HL-60 (cell line): ENCODE data around the gene GABRD.

Experiments
- DNase-seq, 2 experiments: peaks; one replicate each; pipeline ENCODE4 v3.0.0-alpha.2; 2010 to 2020; ENCODE audit warnings: low read depth in 1 of 2, low spot score in 1 of 2
- H3K27ac ChIP-seq: fragments of 250-450 bp; sonication (Bioruptor Pico); replicated peaks from 2 replicates; pipeline ENCODE4 v1.5.1; 2020; ENCODE audit warnings: mild to moderate bottlenecking, moderate library complexity
- H3K27me3 ChIP-seq: fragments of 250-450 bp; sonication (Bioruptor Pico); 2 replicates; pipeline ENCODE4 v1.5.1; 2021; ENCODE audit warnings: mild to moderate bottlenecking, moderate library complexity; ENCODE audit not compliant: insufficient read depth, poor library complexity, severe bottlenecking
- H3K4me3 ChIP-seq: replicated peaks from 2 replicates; pipeline ENCODE4 v1.5.1; 2011; ENCODE audit warnings: mild to moderate bottlenecking, control low read depth, low read length; ENCODE audit not compliant: insufficient read depth
- CTCF ChIP-seq: IDR thresholded peaks from one replicate; pipeline ENCODE4 v1.5.1; 2011; ENCODE audit warnings: low read length, control low read depth, inconsistent platforms; ENCODE audit not compliant: insufficient read depth
- GABPA ChIP-seq: IDR thresholded peaks from 2 replicates; pipeline ENCODE4 v1.6.1; 2012; ENCODE audit warnings: low read depth
- POLR2AphosphoS5 ChIP-seq: IDR thresholded peaks from 2 replicates; pipeline ENCODE4 v1.6.1; 2012; ENCODE audit warnings: low read depth
- REST ChIP-seq: IDR thresholded peaks from 2 replicates; pipeline ENCODE4 v1.6.1; 2012; ENCODE audit warnings: low read depth; ENCODE audit not compliant: insufficient replicate concordance
- SPI1 ChIP-seq: IDR thresholded peaks from 2 replicates; pipeline ENCODE4 v1.6.1; 2012; ENCODE audit warnings: low read depth, mild to moderate bottlenecking, borderline replicate concordance

The GABRD gene

GRCh38 chr1:2053217-2053616 is 34.1 kb downstream of the GABRD start:
- DNase-seq, result no peak
- TF ChIP-seq POLR2AphosphoS5 (no peak), CTCF (no peak), REST (no peak), GABPA (no peak), SPI1 (no peak)
- H3K27ac ChIP-seq, result no peak overlapping the region
- H3K4me3 ChIP-seq, result no peak overlapping the region
- H3K27me3 ChIP-seq, result peaks cover 36% of the 10 kb centered on the region

GRCh38 chr1:2053784-2054376 is 34.7 kb downstream of the GABRD start:
- no peak overlapping the region for H3K27ac ChIP-seq
- no peak for TF ChIP-seq CTCF
- no peak for TF ChIP-seq SPI1
- no peak for TF ChIP-seq POLR2AphosphoS5
- no peak for TF ChIP-seq REST
- TF ChIP-seq GABPA, result no peak
- peaks cover 30% of the 10 kb centered on the region for H3K27me3 ChIP-seq
- H3K4me3 ChIP-seq, result no peak overlapping the region
- no peak for DNase-seq

- DNase-seq, result no peak
- Histone ChIP-seq H3K4me3 (no peak overlapping the region), H3K27me3 (peaks cover 23% of the 10 kb centered on the region), H3K27ac (no peak overlapping the region)
- no peak for TF ChIP-seq CTCF
- TF ChIP-seq POLR2AphosphoS5, result no peak
- no peak for TF ChIP-seq SPI1
Measured at GRCh38 chr1:2054560-2054959, 35.4 kb downstream of the GABRD start.

GRCh38 chr1:2055911-2056575 is 36.9 kb downstream of the GABRD start:
- Histone ChIP-seq H3K4me3 (no peak overlapping the region), H3K27me3 (peaks cover 16% of the 10 kb centered on the region), H3K27ac (no peak overlapping the region)
- no peak for DNase-seq
- TF ChIP-seq CTCF, result no peak
- TF ChIP-seq POLR2AphosphoS5, result no peak
- TF ChIP-seq SPI1, result no peak
- no peak for TF ChIP-seq GABPA
- no peak for TF ChIP-seq REST
